Hematopoietic multipotent progenitor cell treated with erythropoietin and hydrocortisone succinate and interleukin-3 and kit ligand, for 15 days (in vitro differentiated cells): Measurements from ENCODE around the gene FAM111B.

Experiments used
- DNase-seq: peaks from one replicate; pipeline ENCODE4 v3.0.0-alpha.2; 2015; ENCODE audit warnings: low spot score

The FAM111B gene

GRCh38 chr11:59157433-59157832, 50.4 kb downstream of the FAM111B start:
- DNase-seq, result no peak

GRCh38 chr11:59158206-59159068, 51.4 kb downstream of the FAM111B start:
- DNase-seq, result peak; percentile 74

- no peak for DNase-seq
Observed at GRCh38 chr11:59164028-59164427, 57.0 kb downstream of the FAM111B start.

- DNase-seq, result peak; percentile 85
Observed at GRCh38 chr11:59171508-59172322, 64.7 kb downstream of the FAM111B start, which contains the start of gene DTX4. Gene DTX4 (plus strand): TSS chr11:59172132. CDS start chr11:59172596, 464 bp downstream.

- DNase-seq, result no peak
Observed at GRCh38 chr11:59172345-59173079, 65.5 kb downstream of the FAM111B start.

- DNase-seq, result no peak
Observed at GRCh38 chr11:59173080-59173963, 66.3 kb downstream of the FAM111B start.

- DNase-seq, result no peak
Observed at GRCh38 chr11:59173964-59174663, 67.1 kb downstream of the FAM111B start.

- no peak for DNase-seq
Observed at GRCh38 chr11:59174664-59175033, 67.6 kb downstream of the FAM111B start.

- no peak for DNase-seq
Observed at GRCh38 chr11:59175091-59175501, 68.1 kb downstream of the FAM111B start.

GRCh38 chr11:59176330-59176729, 69.3 kb downstream of the FAM111B start:
- no peak for DNase-seq
